ENCODE results near the gene PRKCH. TPM values are rescaled to one million over a fixed set of nuclear protein-coding genes. Genes with fewer than 3 reads are reported as not detected.

PRKCH gene
- total and polyA plus RNA-seq, 2 donors (not counting 3 experiments of a cell fraction or from before 2014, with no cell fraction given): 97.7 to 103 TPM

DNA sequence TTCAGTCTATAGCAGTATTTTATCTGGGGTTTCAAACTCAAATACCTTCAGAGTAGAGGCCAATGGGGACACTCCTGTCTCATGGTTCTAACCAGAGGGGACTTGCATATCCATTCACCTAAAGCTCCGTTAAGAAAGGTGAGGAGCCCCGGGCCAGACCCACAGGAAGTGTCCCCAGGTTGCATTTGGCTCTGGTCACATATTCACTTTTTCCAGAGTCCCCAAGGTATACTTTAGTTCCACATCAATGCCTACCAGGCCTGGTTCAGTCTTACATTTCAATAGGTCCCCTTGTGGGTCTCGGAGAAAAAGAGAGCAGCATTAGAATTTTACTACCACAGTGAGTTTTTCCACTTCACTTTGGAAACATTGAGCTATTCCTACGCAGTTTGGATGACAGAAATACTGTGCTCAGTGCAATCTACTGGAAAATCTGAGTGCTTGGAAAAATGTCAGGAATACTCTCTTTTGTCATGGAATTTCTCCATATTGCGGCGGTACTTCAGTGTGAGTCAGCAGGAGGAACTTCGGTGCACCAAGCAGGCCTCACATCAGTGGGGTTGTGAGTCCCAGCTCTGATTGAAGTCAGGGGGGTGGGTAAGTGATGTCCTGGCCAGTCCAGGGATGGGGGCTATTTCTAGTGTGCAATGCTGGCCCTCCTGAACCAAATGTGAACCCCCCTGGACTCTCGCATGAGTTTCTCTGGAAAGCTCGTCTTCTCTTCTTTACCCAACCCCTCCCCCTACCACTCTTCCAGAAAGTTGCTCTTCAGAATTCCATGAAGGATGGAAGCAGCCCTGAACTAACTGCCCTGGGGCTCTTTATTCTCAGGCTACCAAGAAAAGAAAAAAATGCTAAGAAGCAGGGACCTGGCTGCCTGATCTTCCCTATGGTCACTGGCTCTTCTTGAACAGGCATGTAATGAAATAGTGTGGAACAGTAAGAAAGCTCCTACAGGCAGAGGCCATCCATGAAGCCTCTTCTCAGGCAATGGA lies 184.7 kb downstream of the PRKCH start:
- intact Hi-C loops (cut with micrococcal nuclease) (no loop called here), dilution Hi-C loops (cut with MboI; ENCODE audit: extremely low pct_ligation_motif_present, low sequenced_read_pairs) (no loop called here)
- ChIA-PET POLR2A (no interaction called here), CTCF (no interaction called here)
- TF ChIP-seq FOS (IDR thresholded peaks at IDR 0.05; ENCODE audit: borderline replicate concordance, insufficient read depth, low read length) (no peak), JUN (IDR thresholded peaks at IDR 0.05; ENCODE audit: borderline replicate concordance, insufficient read depth, insufficient read length, low read depth) (no peak), EZH2 (IDR thresholded peaks at IDR 0.05; ENCODE audit: borderline replicate concordance, low read depth, low read length, severe bottlenecking) (no peak), GATA2 (IDR thresholded peaks at IDR 0.05; ENCODE audit: insufficient read depth, insufficient read length, low read depth, low read length) (no peak), MYC (IDR thresholded peaks at IDR 0.05; ENCODE audit: low read depth, low read length) (no peak)
- no TSS peak for BruUV-seq (replicated peaks)
- Histone ChIP-seq H3K4me1 (ENCODE audit: control insufficient read depth, extremely low read depth, insufficient read depth, low read length) (peaks cover 17% of the 10 kb centered on the region), H3K79me2 (ENCODE audit: control insufficient read depth, insufficient read depth, low read length) (no peaks in the 10 kb centered on the region), H4K20me1 (replicated peaks; ENCODE audit: control insufficient read depth, extremely low read depth, insufficient read depth, low read length) (no peaks in the 10 kb centered on the region), H3K4me3 (replicated peaks in 1 of 3; ENCODE audit: insufficient read depth in 1 of 3, low read depth in 1 of 3, low read length in 3 of 3) (no peak overlapping the region), H3K27ac (ENCODE audit: insufficient read depth, low read depth, low read length) (no peak overlapping the region), H3K4me2 (ENCODE audit: insufficient read depth, low read length) (no peak overlapping the region), H3K9ac (replicated peaks; ENCODE audit: extremely low read depth, insufficient read depth, low read length) (no peak overlapping the region), H3K9me3 (replicated peaks; ENCODE audit: control insufficient read depth, insufficient read depth, low read length) (no peaks in the 10 kb centered on the region), H2AFZ (ENCODE audit: low read depth, low read length) (no peak overlapping the region), H3K27me3 (ENCODE audit: control insufficient read depth in 2 of 2, insufficient read depth in 2 of 2, low read length in 2 of 2) (no peaks in the 10 kb centered on the region), H3K9me1 (replicated peaks; ENCODE audit: control insufficient read depth, extremely low read depth, insufficient read depth, low read length) (no peaks in the 10 kb centered on the region), H3K36me3 (ENCODE audit: control insufficient read depth in 2 of 2, extremely low read depth in 1 of 2, insufficient read depth in 2 of 2, low read length in 2 of 2) (peaks cover 2 to 7% of the 10 kb centered on the region in 2 experiments)
- peak; percentile 39 for DNase-seq (ENCODE audit: low read depth, low spot score)
- no peak for FAIRE-seq

- Histone ChIP-seq H3K27ac (ENCODE audit: insufficient read depth, low read depth, low read length) (no peak overlapping the region), H3K9ac (replicated peaks; ENCODE audit: extremely low read depth, insufficient read depth, low read length) (no peak overlapping the region), H3K9me1 (replicated peaks; ENCODE audit: control insufficient read depth, extremely low read depth, insufficient read depth, low read length) (no peaks in the 10 kb centered on the region), H3K9me3 (replicated peaks; ENCODE audit: control insufficient read depth, insufficient read depth, low read length) (no peaks in the 10 kb centered on the region), H2AFZ (ENCODE audit: low read depth, low read length) (no peak overlapping the region), H3K36me3 (ENCODE audit: control insufficient read depth in 2 of 2, extremely low read depth in 1 of 2, insufficient read depth in 2 of 2, low read length in 2 of 2) (peaks cover 2 to 7% of the 10 kb centered on the region in 2 experiments), H3K4me1 (ENCODE audit: control insufficient read depth, extremely low read depth, insufficient read depth, low read length) (peaks cover 4% of the 10 kb centered on the region), H3K4me2 (ENCODE audit: insufficient read depth, low read length) (no peak overlapping the region), H3K4me3 (replicated peaks in 1 of 3; ENCODE audit: insufficient read depth in 1 of 3, low read depth in 1 of 3, low read length in 3 of 3) (no peak overlapping the region), H3K27me3 (ENCODE audit: control insufficient read depth in 2 of 2, insufficient read depth in 2 of 2, low read length in 2 of 2) (no peaks in the 10 kb centered on the region), H3K79me2 (ENCODE audit: control insufficient read depth, insufficient read depth, low read length) (no peaks in the 10 kb centered on the region), H4K20me1 (replicated peaks; ENCODE audit: control insufficient read depth, extremely low read depth, insufficient read depth, low read length) (no peaks in the 10 kb centered on the region)
- DNase-seq (ENCODE audit: low read depth, low spot score) (no peak), FAIRE-seq (no peak)
- CTCF ChIA-PET: no interaction called here
- intact Hi-C loops (cut with micrococcal nuclease): no loop called here
- BruUV-seq (replicated peaks): no TSS peak
- dilution Hi-C loops (cut with MboI; ENCODE audit: extremely low pct_ligation_motif_present, low sequenced_read_pairs): no loop called here
- POLR2A ChIA-PET: no interaction called here
- no peak for TF ChIP-seq CTCF (IDR thresholded peaks at IDR 0.05; ENCODE audit: extremely low read depth in 1 of 2, insufficient read depth in 1 of 2, low read depth in 1 of 2, low read length in 2 of 2)
Measured at GRCh38 chr14:61508526-61508925, 187.1 kb downstream of the PRKCH start.
